Measurements from ENCODE around the gene BUD13.

DNA sequence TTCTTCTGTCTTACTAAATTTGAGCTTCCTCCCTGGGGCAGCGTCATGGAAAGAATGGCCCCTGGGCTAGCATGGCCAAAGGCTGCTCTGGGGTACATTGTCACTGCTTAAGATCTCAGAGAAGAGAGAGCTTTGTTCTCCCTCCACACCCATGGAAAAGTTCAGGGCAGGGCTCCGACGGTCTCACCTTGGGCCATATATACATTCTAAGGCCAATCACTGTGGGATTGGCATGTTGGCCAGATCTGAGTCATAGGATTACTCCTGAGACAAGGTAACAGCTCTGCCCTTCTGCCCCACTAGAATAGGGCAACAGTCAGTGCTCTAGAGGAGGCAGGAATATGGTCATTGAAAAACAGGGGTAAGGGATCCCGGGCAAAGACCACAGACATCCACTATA is 56.2 kb downstream of the BUD13 start:
- TF ChIP-seq, protein P1, sequence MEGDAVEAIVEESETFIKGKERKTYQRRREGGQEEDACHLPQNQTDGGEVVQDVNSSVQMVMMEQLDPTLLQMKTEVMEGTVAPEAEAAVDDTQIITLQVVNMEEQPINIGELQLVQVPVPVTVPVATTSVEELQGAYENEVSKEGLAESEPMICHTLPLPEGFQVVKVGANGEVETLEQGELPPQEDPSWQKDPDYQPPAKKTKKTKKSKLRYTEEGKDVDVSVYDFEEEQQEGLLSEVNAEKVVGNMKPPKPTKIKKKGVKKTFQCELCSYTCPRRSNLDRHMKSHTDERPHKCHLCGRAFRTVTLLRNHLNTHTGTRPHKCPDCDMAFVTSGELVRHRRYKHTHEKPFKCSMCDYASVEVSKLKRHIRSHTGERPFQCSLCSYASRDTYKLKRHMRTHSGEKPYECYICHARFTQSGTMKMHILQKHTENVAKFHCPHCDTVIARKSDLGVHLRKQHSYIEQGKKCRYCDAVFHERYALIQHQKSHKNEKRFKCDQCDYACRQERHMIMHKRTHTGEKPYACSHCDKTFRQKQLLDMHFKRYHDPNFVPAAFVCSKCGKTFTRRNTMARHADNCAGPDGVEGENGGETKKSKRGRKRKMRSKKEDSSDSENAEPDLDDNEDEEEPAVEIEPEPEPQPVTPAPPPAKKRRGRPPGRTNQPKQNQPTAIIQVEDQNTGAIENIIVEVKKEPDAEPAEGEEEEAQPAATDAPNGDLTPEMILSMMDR (conservative IDR thresholded peaks at IDR 0.05; ENCODE audit: low read depth, low read length): no peak
- TF ChIP-seq EZH2 (IDR thresholded peaks at IDR 0.05; ENCODE audit: borderline replicate concordance, low read depth, low read length, poor library complexity, severe bottlenecking): no peak
